Karpas-422 (cell line): ENCODE measurements around the gene TOR3A. TPM values are rescaled to one million over a fixed set of nuclear protein-coding genes. Genes with fewer than 3 reads are reported as not detected.

ENCODE experiments used
- DNase-seq: peaks from one replicate; pipeline ENCODE4 v3.0.0-alpha.2; 2015
- H2AFZ ChIP-seq: fragments of 200-600 bp; sonication (generic); 2 replicates; pipeline ENCODE4 v1.6.1; 2014; ENCODE audit warnings: antibody characterized with exemption, low read length, mixed read lengths
- H3K27ac ChIP-seq: fragments of 200-600 bp; sonication (generic); 2 replicates; pipeline ENCODE4 v1.5.1; 2014; ENCODE audit warnings: mild to moderate bottlenecking, low read length, moderate library complexity
- H3K27me3 ChIP-seq: fragments of 200-600 bp; sonication (generic); 2 replicates; pipeline ENCODE4 v1.6.1; 2014; ENCODE audit warnings: low read length, mixed read lengths
- H3K36me3 ChIP-seq: fragments of 200-600 bp; sonication (generic); 2 replicates; pipeline ENCODE4 v1.6.1; 2014; ENCODE audit warnings: low read length, mixed read lengths; ENCODE audit not compliant: insufficient read depth
- H3K4me1 ChIP-seq: fragments of 200-600 bp; sonication (generic); 2 replicates; pipeline ENCODE4 v1.6.1; 2014; ENCODE audit warnings: mild to moderate bottlenecking, low read length, mixed read lengths
- H3K4me2 ChIP-seq: fragments of 200-600 bp; sonication (generic); 2 replicates; pipeline ENCODE4 v1.6.1; 2014; ENCODE audit warnings: low read length, low read depth, mild to moderate bottlenecking; ENCODE audit not compliant: poor library complexity, severe bottlenecking
- H3K4me3 ChIP-seq: fragments of 200-600 bp; sonication (generic); 2 replicates; pipeline ENCODE4 v1.5.1; 2014; ENCODE audit warnings: mild to moderate bottlenecking, antibody characterized with exemption, low read length, mixed read lengths
- H3K79me2 ChIP-seq: fragments of 200-600 bp; sonication (generic); 2 replicates; pipeline ENCODE4 v1.6.1; 2014; ENCODE audit warnings: mild to moderate bottlenecking, low read length, mixed read lengths
- H3K9ac ChIP-seq: fragments of 200-600 bp; sonication (generic); 2 replicates; pipeline ENCODE4 v1.6.0; 2014; ENCODE audit warnings: low read length
- H3K9me2 ChIP-seq: fragments of 200-600 bp; sonication (generic), shearing (Covaris generic); replicated peaks from 2 replicates; pipeline ENCODE4 v1.6.0; 2014; ENCODE audit warnings: mild to moderate bottlenecking, low read length, moderate library complexity; ENCODE audit not compliant: insufficient read depth
- H3K9me3 ChIP-seq: fragments of 300-700, 200-600 bp; sonication (generic); 2 replicates; pipeline ENCODE4 v1.6.1; 2014; ENCODE audit warnings: low read length, mixed read lengths
- H4K20me1 ChIP-seq: fragments of 200-600 bp; sonication (generic); 2 replicates; pipeline ENCODE4 v1.6.1; 2014; ENCODE audit warnings: mild to moderate bottlenecking, antibody characterized with exemption, low read length, low read depth; ENCODE audit not compliant: insufficient read depth
- total RNA-seq: library from RNA; depleted of rRNA; stranded (reverse); fragments of >200 nt; shearing (Covaris generic); gene quantifications from 2 replicates; pipeline ENCODE4 v1.2.3, GENCODE V29; 2014; ENCODE audit warnings: low replicate concordance

Gene TOR3A
- total RNA-seq, 1 experiment from 2014 or later: 83.1 TPM

DNA sequence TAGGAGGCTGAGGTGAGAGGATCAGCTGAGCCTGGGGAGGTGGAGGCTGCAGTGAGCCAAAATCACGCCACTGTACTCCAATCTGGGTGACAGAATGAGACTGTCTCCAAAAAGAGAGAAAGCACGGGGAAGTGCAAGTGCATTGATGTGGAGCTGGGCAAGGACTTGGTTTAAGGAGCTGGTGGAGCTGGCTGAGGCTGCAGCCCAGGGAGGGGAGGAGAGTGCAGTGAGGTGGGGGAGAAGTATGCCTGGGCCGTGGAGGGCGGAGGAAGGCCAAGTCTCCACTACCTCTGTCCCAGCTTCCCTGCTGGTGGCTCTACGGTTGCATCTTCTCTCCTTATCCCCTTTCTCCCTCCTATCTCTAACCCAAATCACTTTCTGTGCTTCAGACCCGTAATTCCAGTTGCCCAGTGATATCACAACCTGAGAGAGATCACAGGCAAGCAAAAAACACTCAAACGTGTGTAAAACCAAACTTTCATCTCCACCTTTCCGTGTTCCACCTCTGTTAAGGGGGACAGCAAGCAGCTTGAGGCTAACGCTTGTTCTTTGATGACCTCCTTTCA is 11.1 kb downstream of the TOR3A start:
- H3K4me1 ChIP-seq: peaks cover 40% of the 10 kb centered on the region
- no peak overlapping the region for H3K4me3 ChIP-seq
- no peak overlapping the region for H3K9ac ChIP-seq
- H2AFZ ChIP-seq: no peak overlapping the region
- no peak for DNase-seq
- no peak overlapping the region for H3K4me2 ChIP-seq
- peaks cover under 1% of the 10 kb centered on the region; the same call in 1 of the 2 replicates for H4K20me1 ChIP-seq
- H3K36me3 ChIP-seq: peaks cover 69% of the 10 kb centered on the region
- H3K9me3 ChIP-seq: no peaks in the 10 kb centered on the region
- peaks cover 26% of the 10 kb centered on the region for H3K79me2 ChIP-seq
- H3K27me3 ChIP-seq: no peaks in the 10 kb centered on the region
- H3K27ac ChIP-seq: no peak overlapping the region
- H3K9me2 ChIP-seq: no peaks in the 10 kb centered on the region

- no peaks in the 10 kb centered on the region for H3K9me2 ChIP-seq
- H3K4me2 ChIP-seq: no peak overlapping the region
- peaks cover 22% of the 10 kb centered on the region for H3K4me1 ChIP-seq
- no peak for DNase-seq
- no peak overlapping the region for H3K9ac ChIP-seq
- H4K20me1 ChIP-seq: no peaks in the 10 kb centered on the region; the same call in 1 of the 2 replicates
- H3K79me2 ChIP-seq: peaks cover 14% of the 10 kb centered on the region
- H3K27me3 ChIP-seq: no peaks in the 10 kb centered on the region
- no peak overlapping the region for H2AFZ ChIP-seq
- no peaks in the 10 kb centered on the region for H3K9me3 ChIP-seq
- peaks cover 61% of the 10 kb centered on the region for H3K36me3 ChIP-seq
- no peak overlapping the region for H3K27ac ChIP-seq
- H3K4me3 ChIP-seq: no peak overlapping the region
These were observed 12.9 kb downstream of the TOR3A start for GRCh38 chr1:179094818-179095217.

- no peaks in the 10 kb centered on the region for H3K9me3 ChIP-seq
- no peak for DNase-seq
These were observed 13.5 kb downstream of the TOR3A start for GRCh38 chr1:179095377-179095776.

DNA sequence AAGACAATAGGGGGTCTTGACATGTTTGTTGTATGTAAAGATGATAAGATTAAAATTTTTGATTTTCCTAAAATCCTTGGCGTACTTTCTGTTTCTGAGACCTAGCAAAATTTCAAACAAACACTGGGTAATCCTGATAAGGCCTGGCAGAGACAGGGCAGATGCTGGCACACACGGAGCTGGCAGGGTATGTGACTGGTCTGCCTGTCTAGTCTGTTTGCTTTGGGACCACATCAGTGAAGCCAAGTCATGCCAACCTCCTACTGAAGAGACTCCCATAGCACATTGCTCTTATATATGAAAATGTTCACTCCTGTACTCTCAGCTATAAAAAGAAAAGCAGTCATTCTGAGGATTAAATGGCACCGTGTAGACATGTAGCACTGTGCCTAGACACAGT is 14.1 kb downstream of the TOR3A start:
- Histone ChIP-seq H3K27ac (no peak overlapping the region), H3K79me2 (peaks cover 5% of the 10 kb centered on the region), H3K4me3 (no peak overlapping the region), H3K9me2 (no peaks in the 10 kb centered on the region), H3K4me2 (no peak overlapping the region), H3K36me3 (peaks cover 53% of the 10 kb centered on the region), H4K20me1 (no peaks in the 10 kb centered on the region), H3K4me1 (peaks cover 13% of the 10 kb centered on the region), H2AFZ (no peak overlapping the region), H3K9me3 (no peaks in the 10 kb centered on the region), H3K9ac (no peak overlapping the region), H3K27me3 (no peaks in the 10 kb centered on the region)
- DNase-seq: no peak

More at GRCh38 chr1:179095377-179095776, 13.5 kb downstream of the TOR3A start:
- Histone ChIP-seq H2AFZ (no peak overlapping the region), H3K4me2 (no peak overlapping the region), H3K79me2 (peaks cover 10% of the 10 kb centered on the region), H3K36me3 (peaks cover 59% of the 10 kb centered on the region), H3K27ac (no peak overlapping the region), H3K4me1 (peaks cover 19% of the 10 kb centered on the region), H3K27me3 (no peaks in the 10 kb centered on the region), H4K20me1 (no peaks in the 10 kb centered on the region), H3K4me3 (no peak overlapping the region), H3K9me2 (no peaks in the 10 kb centered on the region), H3K9ac (no peak overlapping the region)

DNA sequence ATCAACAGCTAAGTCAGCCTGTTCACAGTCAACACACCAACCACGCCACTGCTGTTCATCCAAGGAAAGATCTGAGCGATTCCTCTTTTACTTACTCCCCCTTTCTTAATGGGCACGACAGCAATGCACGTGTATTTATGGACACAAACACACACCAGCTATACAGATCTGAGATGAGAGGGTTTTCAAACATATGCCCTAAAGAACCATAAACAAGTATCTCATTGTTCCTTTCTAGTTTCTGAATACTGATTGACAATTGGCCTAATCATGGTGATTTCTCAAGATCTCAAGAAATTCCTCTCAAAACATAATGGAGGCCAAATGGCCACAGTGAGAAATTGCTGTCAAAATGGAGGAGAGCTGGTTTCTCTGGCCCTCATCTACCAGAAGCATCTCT is 18.0 kb downstream of the TOR3A start:
- H4K20me1 ChIP-seq: no peaks in the 10 kb centered on the region
- no peak overlapping the region for H3K9ac ChIP-seq

GRCh38 chr1:179101566-179101965 is 19.7 kb downstream of the TOR3A start:
- Histone ChIP-seq H3K27me3 (no peaks in the 10 kb centered on the region), H3K9me2 (no peaks in the 10 kb centered on the region), H3K36me3 (peaks cover 11% of the 10 kb centered on the region), H3K79me2 (no peaks in the 10 kb centered on the region), H3K27ac (no peak overlapping the region), H3K4me3 (no peak overlapping the region), H4K20me1 (no peaks in the 10 kb centered on the region), H3K9me3 (no peaks in the 10 kb centered on the region), H2AFZ (no peak overlapping the region), H3K4me2 (no peak overlapping the region), H3K4me1 (peaks cover 18% of the 10 kb centered on the region), H3K9ac (no peak overlapping the region)
- no peak for DNase-seq

More for the DNA sequence above, 18.0 kb downstream of the TOR3A start:
- Histone ChIP-seq H3K4me2 (no peak overlapping the region), H3K27me3 (no peaks in the 10 kb centered on the region), H3K36me3 (peaks cover 23% of the 10 kb centered on the region), H3K27ac (no peak overlapping the region), H3K9me2 (no peaks in the 10 kb centered on the region), H2AFZ (no peak overlapping the region), H3K4me1 (peaks cover under 1% of the 10 kb centered on the region), H3K79me2 (no peaks in the 10 kb centered on the region), H3K4me3 (no peak overlapping the region), H3K9me3 (no peaks in the 10 kb centered on the region)
- no peak for DNase-seq

DNA sequence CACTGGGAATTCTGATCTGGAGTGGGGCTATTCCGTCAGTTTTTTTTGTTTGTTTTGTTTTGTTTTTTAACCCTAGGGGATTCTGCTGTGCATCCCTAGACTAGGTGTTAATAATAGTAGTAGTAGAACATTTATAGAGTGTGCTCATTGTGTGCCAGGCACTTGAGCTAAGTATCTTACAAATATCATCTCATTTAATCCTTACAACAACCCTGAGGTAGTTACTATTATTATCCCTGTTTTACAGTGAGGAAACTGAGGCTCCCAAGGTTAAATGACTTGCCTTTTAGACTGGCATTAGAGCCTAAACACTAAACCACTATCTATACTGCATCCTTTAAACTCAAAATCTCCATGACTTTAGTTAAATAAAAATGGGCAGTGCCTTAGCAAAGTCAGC is 22.1 kb downstream of the TOR3A start:
- Histone ChIP-seq H3K4me2 (no peak overlapping the region), H3K36me3 (peaks cover 7% of the 10 kb centered on the region; the same call in 1 of the 2 replicates), H3K27ac (no peak overlapping the region), H3K9me3 (no peaks in the 10 kb centered on the region), H4K20me1 (no peaks in the 10 kb centered on the region), H2AFZ (no peak overlapping the region), H3K9ac (no peak overlapping the region), H3K4me1 (peaks cover 37% of the 10 kb centered on the region), H3K4me3 (no peak overlapping the region), H3K9me2 (no peaks in the 10 kb centered on the region), H3K27me3 (no peaks in the 10 kb centered on the region), H3K79me2 (no peaks in the 10 kb centered on the region)
- no peak for DNase-seq

DNA sequence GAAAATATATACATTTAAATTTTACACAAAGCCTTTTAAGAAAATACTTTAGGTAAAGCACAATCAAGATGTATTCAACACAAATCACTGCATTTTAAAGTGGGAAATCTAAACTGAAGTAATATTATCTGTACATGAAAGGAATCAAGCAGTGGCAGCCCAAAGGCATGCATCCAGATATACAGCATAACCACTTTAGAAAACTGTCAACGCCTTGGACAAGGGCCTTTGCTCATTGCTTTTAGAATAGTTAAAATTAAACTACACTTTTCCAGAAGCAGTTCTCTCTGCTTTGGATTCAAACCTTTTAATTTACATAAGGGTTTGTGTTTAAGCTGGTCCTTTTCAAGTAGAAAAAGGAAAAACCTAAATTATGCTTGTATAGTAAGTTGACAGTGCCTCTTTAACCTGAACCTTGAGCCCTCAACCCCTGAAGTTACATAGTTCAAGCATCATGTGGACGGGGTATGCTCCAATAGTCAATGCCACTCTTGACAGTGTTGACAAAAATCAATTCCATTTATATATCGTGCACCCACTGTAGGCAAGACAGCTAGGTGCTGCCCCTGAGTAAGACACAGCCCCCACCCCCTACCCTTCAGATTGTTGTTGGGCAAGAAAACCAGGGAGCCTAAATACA is 22.9 kb downstream of the TOR3A start:
- Histone ChIP-seq H4K20me1 (no peaks in the 10 kb centered on the region), H3K4me1 (peaks cover 42% of the 10 kb centered on the region), H3K79me2 (no peaks in the 10 kb centered on the region), H3K4me2 (no peak overlapping the region), H2AFZ (no peak overlapping the region), H3K9ac (no peak overlapping the region), H3K36me3 (peaks cover 7% of the 10 kb centered on the region; the same call in 1 of the 2 replicates), H3K9me3 (no peaks in the 10 kb centered on the region), H3K27me3 (no peaks in the 10 kb centered on the region), H3K27ac (no peak overlapping the region), H3K9me2 (no peaks in the 10 kb centered on the region), H3K4me3 (no peak overlapping the region)
- DNase-seq: no peak
